Measurements from ENCODE around the gene CRISPLD2. TPM values are rescaled to one million over a fixed set of nuclear protein-coding genes. Genes with fewer than 3 reads are reported as not detected.

Gene CRISPLD2, protein sequence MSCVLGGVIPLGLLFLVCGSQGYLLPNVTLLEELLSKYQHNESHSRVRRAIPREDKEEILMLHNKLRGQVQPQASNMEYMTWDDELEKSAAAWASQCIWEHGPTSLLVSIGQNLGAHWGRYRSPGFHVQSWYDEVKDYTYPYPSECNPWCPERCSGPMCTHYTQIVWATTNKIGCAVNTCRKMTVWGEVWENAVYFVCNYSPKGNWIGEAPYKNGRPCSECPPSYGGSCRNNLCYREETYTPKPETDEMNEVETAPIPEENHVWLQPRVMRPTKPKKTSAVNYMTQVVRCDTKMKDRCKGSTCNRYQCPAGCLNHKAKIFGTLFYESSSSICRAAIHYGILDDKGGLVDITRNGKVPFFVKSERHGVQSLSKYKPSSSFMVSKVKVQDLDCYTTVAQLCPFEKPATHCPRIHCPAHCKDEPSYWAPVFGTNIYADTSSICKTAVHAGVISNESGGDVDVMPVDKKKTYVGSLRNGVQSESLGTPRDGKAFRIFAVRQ
- 9.0 TPM for total RNA-seq (ENCODE audit: unreplicated experiment)
- long read RNA-seq, partial matches to known transcripts, result 0 of 2 reads
- long read RNA-seq, other reads (novel, unspliced or antisense), result 2 of 2 reads

DNA sequence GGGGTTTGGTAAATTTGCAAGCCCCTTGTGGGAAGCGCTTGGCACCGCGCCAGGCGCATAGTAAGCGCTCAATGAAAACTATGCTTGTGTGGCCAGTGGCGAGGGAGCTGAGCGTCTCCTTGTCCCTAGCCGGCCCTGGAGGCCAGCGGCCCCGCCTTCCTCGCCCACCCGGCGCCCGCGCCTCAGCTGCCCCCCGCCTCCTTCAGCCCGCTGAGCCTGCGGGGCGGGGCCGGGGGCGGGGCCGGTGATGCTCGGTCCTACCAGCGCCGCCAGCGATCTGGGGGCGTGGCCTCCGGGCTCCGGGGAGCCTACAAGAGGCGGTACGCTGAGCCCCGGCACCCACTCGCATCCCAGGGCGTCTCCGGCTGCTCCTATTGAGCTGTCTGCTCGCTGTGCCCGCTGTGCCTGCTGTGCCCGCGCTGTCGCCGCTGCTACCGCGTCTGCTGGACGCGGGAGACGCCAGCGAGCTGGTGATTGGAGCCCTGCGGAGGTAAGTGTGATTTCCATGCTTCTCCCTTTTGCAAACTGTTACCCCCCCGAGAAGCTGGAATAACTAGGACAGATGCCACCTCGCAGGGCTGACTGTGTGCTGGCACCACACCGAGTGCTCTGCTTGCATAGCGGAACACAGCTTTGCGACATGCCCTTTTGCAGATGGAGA lies at the start of gene CRISPLD2:
Gene CRISPLD2, plus strand, starts transcription at position 342 of the 661 bp plus-strand sequence. CDS start 18,511 bp downstream, outside the sequence.
- TF ChIP-seq, protein P1, sequence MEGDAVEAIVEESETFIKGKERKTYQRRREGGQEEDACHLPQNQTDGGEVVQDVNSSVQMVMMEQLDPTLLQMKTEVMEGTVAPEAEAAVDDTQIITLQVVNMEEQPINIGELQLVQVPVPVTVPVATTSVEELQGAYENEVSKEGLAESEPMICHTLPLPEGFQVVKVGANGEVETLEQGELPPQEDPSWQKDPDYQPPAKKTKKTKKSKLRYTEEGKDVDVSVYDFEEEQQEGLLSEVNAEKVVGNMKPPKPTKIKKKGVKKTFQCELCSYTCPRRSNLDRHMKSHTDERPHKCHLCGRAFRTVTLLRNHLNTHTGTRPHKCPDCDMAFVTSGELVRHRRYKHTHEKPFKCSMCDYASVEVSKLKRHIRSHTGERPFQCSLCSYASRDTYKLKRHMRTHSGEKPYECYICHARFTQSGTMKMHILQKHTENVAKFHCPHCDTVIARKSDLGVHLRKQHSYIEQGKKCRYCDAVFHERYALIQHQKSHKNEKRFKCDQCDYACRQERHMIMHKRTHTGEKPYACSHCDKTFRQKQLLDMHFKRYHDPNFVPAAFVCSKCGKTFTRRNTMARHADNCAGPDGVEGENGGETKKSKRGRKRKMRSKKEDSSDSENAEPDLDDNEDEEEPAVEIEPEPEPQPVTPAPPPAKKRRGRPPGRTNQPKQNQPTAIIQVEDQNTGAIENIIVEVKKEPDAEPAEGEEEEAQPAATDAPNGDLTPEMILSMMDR (IDR thresholded peaks at IDR 0.05; ENCODE audit: partially characterized antibody, unreplicated experiment), result no peak
- peak; percentile 99 for DNase-seq
- Mint-ChIP-seq H3K27ac (ENCODE audit: unreplicated experiment) (peak within 1 kb of the TSS; percentile 65), H3K36me3 (ENCODE audit: unreplicated experiment) (peaks cover 6% of the 10 kb centered on the region), H3K4me3 (ENCODE audit: unreplicated experiment) (peak within 1 kb of the TSS; percentile 81), H3K4me1 (ENCODE audit: low read depth, unreplicated experiment) (peaks cover 13% of the 10 kb centered on the region), H3K9me3 (ENCODE audit: unreplicated experiment) (no peaks in the 10 kb centered on the region), H3K27me3 (ENCODE audit: unreplicated experiment) (peaks cover 10% of the 10 kb centered on the region)

DNA sequence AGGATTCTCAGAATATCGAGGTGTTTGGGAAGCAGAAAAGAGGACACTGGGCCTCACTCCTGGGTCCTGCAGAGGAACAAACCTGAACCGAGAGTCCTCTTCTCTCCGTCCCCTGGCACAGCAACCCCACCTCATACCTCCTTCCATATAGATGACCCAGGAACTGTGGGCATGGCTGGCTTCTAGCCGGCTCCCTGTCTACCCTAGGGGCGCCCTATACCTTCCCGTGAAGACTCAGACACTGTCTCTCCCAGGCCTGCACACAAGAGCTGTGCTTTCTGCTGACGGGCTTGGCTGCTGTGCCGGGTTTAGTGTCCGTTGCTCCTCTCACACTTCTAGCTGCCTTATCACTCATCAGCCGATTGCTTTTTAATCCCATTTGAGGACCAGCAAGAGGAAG lies 46.5 kb upstream of the CRISPLD2 start:
- Mint-ChIP-seq H3K4me1 (ENCODE audit: low read depth, unreplicated experiment) (no peaks in the 10 kb centered on the region), H3K27ac (ENCODE audit: unreplicated experiment) (no peak overlapping the region), H3K4me3 (ENCODE audit: unreplicated experiment) (no peak overlapping the region), H3K36me3 (ENCODE audit: unreplicated experiment) (peaks cover 10% of the 10 kb centered on the region), H3K27me3 (ENCODE audit: unreplicated experiment) (peaks cover 4% of the 10 kb centered on the region), H3K9me3 (ENCODE audit: unreplicated experiment) (peaks cover 6% of the 10 kb centered on the region)
- TF ChIP-seq, protein P1 (IDR thresholded peaks at IDR 0.05; ENCODE audit: partially characterized antibody, unreplicated experiment), result no peak
- no peak for DNase-seq

DNA sequence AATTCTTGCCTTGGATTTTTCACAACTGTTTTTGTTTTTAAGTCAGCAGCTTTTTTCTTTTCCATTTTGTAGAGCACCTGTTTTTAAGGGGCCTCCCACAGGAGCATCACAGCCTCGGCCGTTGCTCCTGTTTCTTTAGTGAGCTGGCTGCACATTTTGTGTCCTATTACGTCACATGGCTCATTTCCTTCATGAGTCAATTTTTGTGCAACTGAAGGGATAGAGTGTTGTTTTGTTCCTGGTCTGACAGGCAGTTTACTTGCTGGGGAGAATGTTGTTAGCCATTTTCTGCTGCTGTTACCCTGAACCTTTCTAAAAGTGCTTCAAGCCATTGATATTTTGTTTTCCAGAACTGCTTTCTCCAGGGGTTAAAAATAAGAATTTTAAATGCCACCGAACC lies 45.0 kb upstream of the CRISPLD2 start:
- Mint-ChIP-seq H3K27ac (ENCODE audit: unreplicated experiment) (no peak overlapping the region), H3K4me1 (ENCODE audit: low read depth, unreplicated experiment) (no peaks in the 10 kb centered on the region), H3K4me3 (ENCODE audit: unreplicated experiment) (no peak overlapping the region), H3K36me3 (ENCODE audit: unreplicated experiment) (no peaks in the 10 kb centered on the region), H3K27me3 (ENCODE audit: unreplicated experiment) (peaks cover 4% of the 10 kb centered on the region), H3K9me3 (ENCODE audit: unreplicated experiment) (peaks cover 6% of the 10 kb centered on the region)
- TF ChIP-seq, protein P1 (IDR thresholded peaks at IDR 0.05; ENCODE audit: partially characterized antibody, unreplicated experiment), result no peak
- no peak for DNase-seq

DNA sequence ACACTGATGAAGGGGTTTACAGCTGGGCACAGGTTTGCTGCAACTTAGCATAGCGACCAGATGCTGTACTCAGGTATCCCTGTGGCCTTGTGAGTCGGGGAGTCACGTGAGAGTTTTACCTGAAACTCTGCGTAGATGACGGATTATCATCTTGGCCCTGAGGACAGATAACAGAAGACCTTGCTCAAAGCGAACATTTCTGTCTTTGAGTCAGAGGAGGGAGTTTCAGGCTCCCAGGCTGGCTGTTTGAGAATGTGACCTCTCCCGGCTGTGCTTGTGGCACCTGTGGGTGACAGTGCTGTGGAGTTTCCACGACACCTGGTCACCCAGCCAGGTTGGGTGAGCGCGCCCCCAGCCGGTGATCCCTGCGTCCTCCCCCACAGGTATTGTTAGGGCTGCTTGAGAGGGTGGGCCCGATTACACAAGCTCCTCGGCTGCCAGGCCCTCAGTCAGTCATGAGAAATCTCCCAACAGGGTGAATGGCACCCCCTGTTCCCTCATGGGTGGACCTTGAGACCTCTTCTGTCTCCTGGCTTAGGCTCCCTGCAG lies 44.4 kb upstream of the CRISPLD2 start:
- no peak overlapping the region for H3K4me3 Mint-ChIP-seq (ENCODE audit: unreplicated experiment)
- H3K36me3 Mint-ChIP-seq (ENCODE audit: unreplicated experiment), result no peaks in the 10 kb centered on the region
- no peaks in the 10 kb centered on the region for H3K4me1 Mint-ChIP-seq (ENCODE audit: low read depth, unreplicated experiment)
- TF ChIP-seq, protein P1 (IDR thresholded peaks at IDR 0.05; ENCODE audit: partially characterized antibody, unreplicated experiment), result no peak
- peaks cover 6% of the 10 kb centered on the region for H3K9me3 Mint-ChIP-seq (ENCODE audit: unreplicated experiment)
- no peak overlapping the region for H3K27ac Mint-ChIP-seq (ENCODE audit: unreplicated experiment)
- DNase-seq, result no peak
- peaks cover 4% of the 10 kb centered on the region for H3K27me3 Mint-ChIP-seq (ENCODE audit: unreplicated experiment)
